Raji (cell line): ENCODE measurements around the gene BCOR.

Source experiments
- POLR2A ChIP-seq: IDR thresholded peaks from 2 replicates; pipeline ENCODE4 v1.6.1; 2011; ENCODE audit warnings: low read depth, low read length, control low read depth; ENCODE audit not compliant: insufficient read depth

BCOR gene

GRCh38 chrX:40086569-40087335 lies 11.0 kb downstream of the BCOR start:
- TF ChIP-seq POLR2A = no peak

GRCh38 chrX:40085714-40086113 lies 12.0 kb downstream of the BCOR start:
- TF ChIP-seq POLR2A = no peak

GRCh38 chrX:40085102-40085551 lies 12.6 kb downstream of the BCOR start:
- no peak for TF ChIP-seq POLR2A

- TF ChIP-seq POLR2A = no peak
Measured at GRCh38 chrX:40084471-40085101, 13.2 kb downstream of the BCOR start.

GRCh38 chrX:40083979-40084359 lies 13.8 kb downstream of the BCOR start:
- TF ChIP-seq POLR2A = no peak

GRCh38 chrX:40083120-40083978 lies 14.4 kb downstream of the BCOR start:
- TF ChIP-seq POLR2A = no peak

GRCh38 chrX:40082447-40083119 lies 15.2 kb downstream of the BCOR start:
- TF ChIP-seq POLR2A = no peak

- no peak for TF ChIP-seq POLR2A
Measured at GRCh38 chrX:40081679-40082068, 16.1 kb downstream of the BCOR start.

GRCh38 chrX:40080894-40081678 lies 16.7 kb downstream of the BCOR start:
- no peak for TF ChIP-seq POLR2A

GRCh38 chrX:40079572-40079971 lies 18.2 kb downstream of the BCOR start:
- no peak for TF ChIP-seq POLR2A

GRCh38 chrX:40078489-40079227 lies 19.1 kb downstream of the BCOR start:
- no peak for TF ChIP-seq POLR2A

GRCh38 chrX:40077906-40078305 lies 19.9 kb downstream of the BCOR start:
- no peak for TF ChIP-seq POLR2A

GRCh38 chrX:40076750-40077575 lies 20.8 kb downstream of the BCOR start:
- TF ChIP-seq POLR2A = no peak
